Astrocyte of the cerebellum (primary cell): Measurements from ENCODE around the gene RARB.

ENCODE experiments used
- DNase-seq: peaks from one replicate; pipeline ENCODE4 v3.0.0-alpha.2; 2011; ENCODE audit warnings: low read depth
- H3K4me3 ChIP-seq: 2 replicates; pipeline ENCODE4 v1.5.1; 2011; ENCODE audit warnings: mild to moderate bottlenecking, low read depth, low read length, moderate library complexity
- in situ Hi-C: cut with HindIII; loops from 2 replicates; pipeline ENCODE4 v1.10.0; 2017; ENCODE audit warnings: low sequenced_read_pairs
- TF ChIP-seq, protein P1 (sequence below): IDR thresholded peaks from 2 replicates; pipeline ENCODE4 v1.5.1; 2012; ENCODE audit warnings: low read length, low read depth, moderate library complexity, mild to moderate bottlenecking; ENCODE audit errors: missing control alignments

The RARB gene

DNA sequence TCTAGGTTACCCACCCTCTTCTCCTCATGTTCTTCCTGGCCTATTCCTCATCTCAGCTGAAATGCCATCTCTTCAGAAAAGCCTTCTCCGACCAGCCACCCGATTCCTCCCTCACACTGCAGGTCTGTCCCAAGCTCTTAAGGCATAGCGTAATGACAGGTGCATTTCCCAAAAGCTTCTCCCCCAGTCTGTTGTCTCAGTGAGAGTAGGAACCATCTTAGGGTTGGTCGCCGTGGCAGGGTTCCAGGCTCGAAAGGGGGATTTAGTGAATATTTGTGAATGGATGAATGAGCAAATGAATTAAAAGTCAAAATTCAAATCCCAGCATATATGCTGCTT is 158.1 kb downstream of the RARB start:
- in situ Hi-C loops: loop anchor here (5.0 to 25.0 kb wide), 3 partner anchors 151 to 899 kb away; no protein-coding TSS in a partner anchor
- TF ChIP-seq, protein P1, sequence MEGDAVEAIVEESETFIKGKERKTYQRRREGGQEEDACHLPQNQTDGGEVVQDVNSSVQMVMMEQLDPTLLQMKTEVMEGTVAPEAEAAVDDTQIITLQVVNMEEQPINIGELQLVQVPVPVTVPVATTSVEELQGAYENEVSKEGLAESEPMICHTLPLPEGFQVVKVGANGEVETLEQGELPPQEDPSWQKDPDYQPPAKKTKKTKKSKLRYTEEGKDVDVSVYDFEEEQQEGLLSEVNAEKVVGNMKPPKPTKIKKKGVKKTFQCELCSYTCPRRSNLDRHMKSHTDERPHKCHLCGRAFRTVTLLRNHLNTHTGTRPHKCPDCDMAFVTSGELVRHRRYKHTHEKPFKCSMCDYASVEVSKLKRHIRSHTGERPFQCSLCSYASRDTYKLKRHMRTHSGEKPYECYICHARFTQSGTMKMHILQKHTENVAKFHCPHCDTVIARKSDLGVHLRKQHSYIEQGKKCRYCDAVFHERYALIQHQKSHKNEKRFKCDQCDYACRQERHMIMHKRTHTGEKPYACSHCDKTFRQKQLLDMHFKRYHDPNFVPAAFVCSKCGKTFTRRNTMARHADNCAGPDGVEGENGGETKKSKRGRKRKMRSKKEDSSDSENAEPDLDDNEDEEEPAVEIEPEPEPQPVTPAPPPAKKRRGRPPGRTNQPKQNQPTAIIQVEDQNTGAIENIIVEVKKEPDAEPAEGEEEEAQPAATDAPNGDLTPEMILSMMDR: no peak
- DNase-seq: no peak
- H3K4me3 ChIP-seq: no peak overlapping the region

- H3K4me3 ChIP-seq: no peak overlapping the region
- no peak for DNase-seq
- in situ Hi-C loops: loop anchor here (5.0 to 25.0 kb wide), 3 partner anchors 152 to 899 kb away; no protein-coding TSS in a partner anchor
- TF ChIP-seq, protein P1: no peak
These were observed 158.5 kb downstream of the RARB start for GRCh38 chr3:25586553-25586952.

DNA sequence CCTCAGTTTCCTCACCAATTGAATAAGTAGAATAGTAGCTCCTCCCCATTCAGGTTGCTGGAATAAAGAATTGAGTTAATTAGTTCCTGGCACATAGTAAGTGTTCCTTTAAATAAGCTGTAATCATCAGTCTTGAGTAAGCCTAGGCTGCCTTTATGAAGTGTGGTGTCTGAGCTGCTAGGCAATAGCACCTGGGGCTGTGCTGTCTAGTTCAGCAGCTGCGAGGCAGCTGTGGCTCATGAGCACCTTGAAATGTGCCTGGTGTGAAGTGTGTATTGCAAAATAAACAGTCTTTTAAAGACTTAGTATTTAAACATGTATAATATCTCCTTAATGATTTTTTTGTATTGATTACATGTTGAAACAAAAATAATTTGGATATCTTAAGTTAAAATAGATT is 159.0 kb downstream of the RARB start:
- in situ Hi-C loops: loop anchor here (5.0 to 25.0 kb wide), 3 partner anchors 152 to 900 kb away; no protein-coding TSS in a partner anchor
- TF ChIP-seq, protein P1: no peak
- no peak for DNase-seq
- H3K4me3 ChIP-seq: no peak overlapping the region

DNA sequence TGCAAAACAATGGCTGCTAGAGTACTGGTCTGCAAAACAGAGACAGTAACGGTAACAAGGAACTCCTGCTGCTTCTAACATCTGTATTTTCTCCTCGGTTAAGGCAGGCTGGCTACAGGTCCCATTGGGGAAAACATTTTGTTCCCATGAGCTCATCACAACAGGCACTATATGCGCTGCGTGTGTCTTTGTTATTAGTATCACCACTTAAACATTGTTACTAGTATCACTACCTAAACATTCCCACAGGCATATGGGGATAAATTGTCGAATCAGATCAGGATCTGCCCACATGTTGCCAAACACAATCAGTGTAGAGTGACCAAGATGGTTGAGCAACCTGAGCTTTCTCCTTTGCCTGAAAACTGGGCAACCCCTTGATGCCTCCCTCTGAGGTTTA is 159.5 kb downstream of the RARB start:
- TF ChIP-seq, protein P1: no peak
- DNase-seq: no peak
- H3K4me3 ChIP-seq: no peak overlapping the region
- in situ Hi-C loops: loop anchor here (5.0 to 25.0 kb wide), 3 partner anchors 153 to 900 kb away; no protein-coding TSS in a partner anchor

DNA sequence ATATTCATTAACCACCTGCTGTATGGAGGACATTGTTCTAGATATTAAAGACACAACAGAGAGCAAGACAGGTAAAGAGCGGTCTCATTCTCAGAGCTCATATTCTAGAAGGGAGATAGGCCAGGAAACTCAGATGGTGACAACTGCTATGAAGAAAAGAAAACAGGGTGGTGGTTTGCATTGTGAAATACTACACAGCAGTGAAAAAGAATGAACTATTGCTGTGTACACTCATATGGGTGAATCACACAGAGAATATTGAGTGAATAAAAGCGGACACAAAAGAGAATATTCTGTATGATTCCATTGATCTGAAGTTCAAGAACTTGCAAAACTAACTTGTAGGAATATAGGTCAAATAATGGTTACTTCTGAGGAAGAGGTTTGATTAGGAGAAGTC is 159.9 kb downstream of the RARB start:
- DNase-seq: no peak
- in situ Hi-C loops: loop anchor here (5.0 to 25.0 kb wide), 3 partner anchors 153 to 901 kb away; no protein-coding TSS in a partner anchor
- no peak overlapping the region for H3K4me3 ChIP-seq
- TF ChIP-seq, protein P1: no peak

DNA sequence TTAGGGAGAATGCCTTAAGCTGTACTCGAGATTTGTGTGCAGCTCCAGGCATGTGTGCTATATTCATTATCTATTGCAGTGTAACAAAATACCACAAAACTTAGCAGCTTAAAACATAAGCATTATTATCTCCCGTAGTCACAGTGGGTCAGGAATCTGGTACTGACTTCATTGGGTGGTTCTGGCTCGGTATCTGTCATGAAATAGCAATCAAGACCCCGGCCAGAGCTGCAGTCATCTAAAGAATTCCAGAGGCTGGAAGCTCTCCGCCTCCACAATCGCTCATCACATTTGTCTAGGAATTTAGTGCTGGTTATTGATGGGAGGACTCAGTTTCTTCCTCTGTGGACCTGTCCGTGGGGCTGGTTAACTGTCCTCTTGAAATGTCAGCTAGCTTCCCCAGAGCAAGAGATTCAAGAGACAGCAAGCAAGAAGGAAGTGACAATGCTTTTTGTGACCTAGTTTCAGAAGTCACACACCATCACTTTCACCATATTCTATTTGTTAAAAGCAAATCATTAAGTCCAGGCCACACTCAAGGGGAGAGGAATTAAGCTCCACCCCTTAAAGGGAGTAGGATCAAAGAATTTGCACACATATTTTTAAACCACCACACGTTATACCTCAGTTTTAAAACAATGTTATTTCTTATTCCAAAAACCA is 160.5 kb downstream of the RARB start:
- DNase-seq: no peak
- in situ Hi-C loops: loop anchor here (5.0 to 25.0 kb wide), 3 partner anchors 154 to 901 kb away; no protein-coding TSS in a partner anchor
- no peak overlapping the region for H3K4me3 ChIP-seq
- TF ChIP-seq, protein P1: no peak
